Body of pancreas (tissue), 4 donors: Measurements from ENCODE around the gene PPP1R9A.

ENCODE experiments used
- CTCF ChIP-seq, 7 experiments: fragments of 450-650 bp in 4 of 7; fragments of 200-600 bp in 3 of 7; sonication (generic) in 3 of 7; IDR thresholded peaks; one replicate each; pipeline ENCODE4 v1.5.1; 2016 to 2019; ENCODE audit warnings: antibody characterized with exemption in 7 of 7
- POLR2A ChIP-seq, 3 donors: fragments of 450-650 bp; IDR thresholded peaks; one replicate each; pipeline ENCODE4 v1.6.1; 2016; ENCODE audit warnings: antibody characterized with exemption in 3 of 3, mild to moderate bottlenecking in 2 of 3

- TF ChIP-seq POLR2A (IDR thresholded peaks at IDR 0.05), result no peak
- TF ChIP-seq CTCF (IDR thresholded peaks at IDR 0.05), result no peak
These were observed 321.9 kb downstream of the PPP1R9A start for GRCh38 chr7:95229301-95229700.
